HepG2 (cell line): ENCODE data around the gene NEURL2. TPM values are rescaled to one million over a fixed set of nuclear protein-coding genes. Genes with fewer than 3 reads are reported as not detected.
A peak's percentile ranks its signal among the peaks of the same experiment; 100 is the strongest.

Experiments used
- ARID3A ChIP-seq: IDR thresholded peaks from 2 replicates; pipeline ENCODE4 v1.6.1; 2012; ENCODE audit warnings: low read depth, low read length, improper control_type of control experiment
- CAMTA2 ChIP-seq: sonication (generic); formaldehyde crosslinking; IDR thresholded peaks from 2 replicates; pipeline ENCODE4 v1.4.0; 2020; ENCODE audit warnings: mild to moderate bottlenecking, missing genetic modification reagents, borderline replicate concordance
- EED ChIP-seq: sonication (generic); formaldehyde crosslinking; IDR thresholded peaks from 2 replicates; pipeline ENCODE4 v1.5.0; 2020; ENCODE audit warnings: mild to moderate bottlenecking, missing genetic modification reagents
- ELF4 ChIP-seq: sonication (generic); formaldehyde crosslinking; IDR thresholded peaks from 2 replicates; pipeline ENCODE4 v1.5.0; 2020; ENCODE audit warnings: missing genetic modification reagents, mild to moderate bottlenecking, moderate library complexity, borderline replicate concordance
- HMG20B ChIP-seq: conservative IDR thresholded peaks from 2 replicates; pipeline ENCODE4 v1.6.1; 2016; ENCODE audit warnings: missing genetic modification reagents, missing compliant biosample characterization
- HNF4G ChIP-seq, 2 experiments: sonication (generic) in 1 of 2; formaldehyde crosslinking in 1 of 2; IDR thresholded peaks; 2 replicates each; pipeline versions ENCODE4 v1.4.0 to v1.6.1; 2011 to 2020; ENCODE audit warnings: borderline replicate concordance in 2 of 2, low read depth in 2 of 2, mild to moderate bottlenecking in 2 of 2, low read length in 1 of 2, missing genetic modification reagents in 1 of 2, moderate library complexity in 1 of 2
- IKZF1 ChIP-seq: fragments of 450-650 bp; IDR thresholded peaks from 2 replicates; pipeline ENCODE4 v1.7.1; 2016
- MYNN ChIP-seq: sonication (generic); formaldehyde crosslinking; IDR thresholded peaks from 2 replicates; pipeline ENCODE4 v1.4.0; 2020; ENCODE audit warnings: mild to moderate bottlenecking, low read depth, missing genetic modification reagents
- POGK ChIP-seq: sonication (generic); formaldehyde crosslinking; conservative IDR thresholded peaks from 2 replicates; pipeline ENCODE4 v1.8.0; 2022; ENCODE audit warnings: mild to moderate bottlenecking, moderate library complexity, missing genetic modification reagents
- PRPF4 ChIP-seq: fragments of 200-400 bp; formaldehyde crosslinking; IDR thresholded peaks from 2 replicates; pipeline ENCODE4 v1.6.1; 2016; ENCODE audit warnings: low read length, low read depth; ENCODE audit not compliant: poor library complexity, severe bottlenecking
- REL ChIP-seq: sonication (generic); formaldehyde crosslinking; conservative IDR thresholded peaks from 2 replicates; pipeline ENCODE4 v1.8.0; 2022; ENCODE audit warnings: mild to moderate bottlenecking, missing genetic modification reagents, moderate library complexity
- SMYD3 ChIP-seq: sonication (generic); formaldehyde crosslinking; IDR thresholded peaks from 2 replicates; pipeline ENCODE4 v1.8.1; 2023; ENCODE audit warnings: mild to moderate bottlenecking, missing genetic modification reagents
- THAP11 ChIP-seq: IDR thresholded peaks from 2 replicates; pipeline ENCODE4 v1.6.1; 2016; ENCODE audit warnings: missing biosample characterization, missing genetic modification reagents
- TRIM22 ChIP-seq: fragments of 450-650 bp; IDR thresholded peaks from 2 replicates; pipeline ENCODE4 v1.6.1; 2017
- ZBTB43 ChIP-seq: sonication (generic); formaldehyde crosslinking; conservative IDR thresholded peaks from 2 replicates; pipeline ENCODE4 v1.4.0; 2020; ENCODE audit warnings: missing genetic modification reagents
- ZFAT ChIP-seq: sonication (generic); formaldehyde crosslinking; conservative IDR thresholded peaks from 2 replicates; pipeline ENCODE4 v1.8.1; 2023; ENCODE audit warnings: missing genetic modification reagents, inconsistent platforms
- ZFP36L2 ChIP-seq: sonication (generic); formaldehyde crosslinking; IDR thresholded peaks from 2 replicates; pipeline ENCODE4 v1.4.0; 2020; ENCODE audit warnings: missing genetic modification reagents
- ZNF205 ChIP-seq: IDR thresholded peaks from 2 replicates; pipeline ENCODE4 v1.6.1; 2018; ENCODE audit warnings: missing biosample characterization, missing genetic modification reagents
- ZNF597 ChIP-seq: sonication (generic); formaldehyde crosslinking; IDR thresholded peaks from 2 replicates; pipeline ENCODE4 v1.5.0; 2020; ENCODE audit warnings: missing genetic modification reagents
- polyA plus RNA-seq, 8 experiments: library from polyadenylated mRNA; depleted of rRNA in 3 of 8; stranded (reverse) in 7 of 8; unstranded in 1 of 8; fragments of >200 nt; fragmentation: Illumina TruSeq in 4 of 8; extraction: Trizol in 4 of 8; gene quantifications; 2 replicates each; pipeline versions ENCODE4 v1.2.1 to v1.2.3, GENCODE V29; 2011 to 2016; ENCODE audit warnings: low read depth in 4 of 8, missing spikeins in 1 of 8, mixed read lengths in 1 of 8; ENCODE audit not compliant: insufficient read depth in 1 of 8
- total RNA-seq, 5 experiments: library from RNA; depleted of rRNA; stranded (reverse); fragments of >200 nt; fragmentation: Illumina TruSeq; extraction: Trizol; gene quantifications; 2 replicates each; pipeline ENCODE4 v1.2.3, GENCODE V29; 2016; ENCODE audit warnings: low read depth in 1 of 5

The NEURL2 gene
- total and polyA plus RNA-seq, 2 of the 13 experiments (the other 11 are each of a cell fraction or from before 2014, with no cell fraction given), result 7.2 to 9.7 TPM

GRCh38 chr20:45857114-45857881, 33.7 kb downstream of the NEURL2 start, which contains the start of the genes ACOT8 and ZSWIM3 (continued):
- TF ChIP-seq POGK, result peak; percentile 27; the same call in 1 of the 2 replicates
- TF ChIP-seq SMYD3 (CRISPR knock-in tag), result peak; percentile 89
- peak; percentile 99 for TF ChIP-seq ELF4 (CRISPR knock-in tag)
- peak; percentile 97 for TF ChIP-seq EED (CRISPR knock-in tag)
- TF ChIP-seq REL (CRISPR knock-in tag), result no peak
- TF ChIP-seq PRPF4, result no peak
- TF ChIP-seq ZNF205, result 0 out of 2 replicates have a peak, but pooled peaks have one; percentile 42
- TF ChIP-seq THAP11 (CRISPR knock-in tag), result peak; percentile 93
- no peak for TF ChIP-seq TRIM22
- no peak for TF ChIP-seq ZFAT (CRISPR knock-in tag)
- TF ChIP-seq ZNF597 (CRISPR knock-in tag), result 0 out of 2 replicates have a peak, but pooled peaks have one; percentile 33
- peak; percentile 85; the same call in 1 of the 2 replicates for TF ChIP-seq MYNN (CRISPR knock-in tag)
- no peak for TF ChIP-seq ZBTB43 (CRISPR knock-in tag)
- TF ChIP-seq CAMTA2, result 0 out of 2 replicates have a peak, but pooled peaks have one; percentile 66
- TF ChIP-seq IKZF1, result no peak
- peak; percentile 49; the same call in 1 of the 2 replicates for TF ChIP-seq HMG20B (CRISPR knock-in tag)
- peak; percentile 96; the same call in 1 of the 2 replicates for TF ChIP-seq ZFP36L2 (CRISPR knock-in tag)
- peak; percentile 63 for TF ChIP-seq HNF4G (IDR thresholded peaks at IDR 0.05; ENCODE audit: borderline replicate concordance, low read depth, low read length)
- peak; percentile 78 for TF ChIP-seq HNF4G (CRISPR knock-in tag; IDR thresholded peaks at IDR 0.05; ENCODE audit: borderline replicate concordance, low read depth)
- TF ChIP-seq ARID3A, result no peak; the same call in 1 of the 2 replicates
